Activated CD4-positive, alpha-beta memory T cell treated with anti-CD3 and anti-CD28 coated beads, Interleukin-2, amount 10 ng/mL, durations not matched to agents 7 days and 5 days (primary cell): Measurements from ENCODE around the gene HOXD12. TPM values are rescaled to one million over a fixed set of nuclear protein-coding genes. Genes with fewer than 3 reads are reported as not detected.

Source experiments
- CTCF ChIA-PET: fragments of 350-600 bp; sonication (Branson Sonifier 250); formaldehyde crosslinking; loops from one replicate; lab custom pipeline; 2021; ENCODE audit warnings: antibody characterized with exemption, inconsistent platforms; lab: Charles Lee
- POLR2A ChIA-PET: fragments of 350-600 bp; sonication (Branson Sonifier 250); formaldehyde crosslinking; loops from one replicate; lab custom pipeline; 2021; ENCODE audit warnings: antibody characterized with exemption; lab: Charles Lee
- DNase-seq: peaks from one replicate; pipeline ENCODE4 v3.0.0-alpha.2; 2020
- H3K27ac Mint-ChIP-seq: one replicate; pipeline ENCODE4 v1.8.0; 2021; ENCODE audit warnings: mild to moderate bottlenecking, mixed read lengths
- H3K27me3 Mint-ChIP-seq: one replicate; pipeline ENCODE4 v1.8.0; 2021; ENCODE audit warnings: mixed read lengths
- H3K36me3 Mint-ChIP-seq: one replicate; pipeline ENCODE4 v1.8.0; 2021; ENCODE audit warnings: low read depth, mixed read lengths
- H3K4me1 Mint-ChIP-seq: one replicate; pipeline ENCODE4 v1.8.0; 2021; ENCODE audit warnings: mixed read lengths
- H3K4me3 Mint-ChIP-seq: one replicate; pipeline ENCODE4 v1.8.0; 2021; ENCODE audit warnings: mild to moderate bottlenecking, mixed read lengths
- H3K9me3 Mint-ChIP-seq: one replicate; pipeline ENCODE4 v1.8.0; 2021; ENCODE audit warnings: mixed read lengths
- total RNA-seq, 2 experiments: library from RNA; stranded (reverse); gene quantifications; one replicate each; pipeline ENCODE4 v1.2.3, GENCODE V29; 2021

HOXD12 gene
- total RNA-seq, 2 experiments from 2014 or later = not detected

GRCh38 chr2:176075481-176075880, 24.1 kb upstream of the HOXD12 start:
- Mint-ChIP-seq H3K4me1 (peaks cover 9% of the 10 kb centered on the region), H3K4me3 (no peak overlapping the region), H3K27ac (no peak overlapping the region), H3K27me3 (peaks cover 80% of the 10 kb centered on the region), H3K9me3 (no peaks in the 10 kb centered on the region), H3K36me3 (peaks cover 10% of the 10 kb centered on the region)
- no peak for DNase-seq
- POLR2A ChIA-PET = no interaction called here
- CTCF ChIA-PET = no interaction called here

DNA sequence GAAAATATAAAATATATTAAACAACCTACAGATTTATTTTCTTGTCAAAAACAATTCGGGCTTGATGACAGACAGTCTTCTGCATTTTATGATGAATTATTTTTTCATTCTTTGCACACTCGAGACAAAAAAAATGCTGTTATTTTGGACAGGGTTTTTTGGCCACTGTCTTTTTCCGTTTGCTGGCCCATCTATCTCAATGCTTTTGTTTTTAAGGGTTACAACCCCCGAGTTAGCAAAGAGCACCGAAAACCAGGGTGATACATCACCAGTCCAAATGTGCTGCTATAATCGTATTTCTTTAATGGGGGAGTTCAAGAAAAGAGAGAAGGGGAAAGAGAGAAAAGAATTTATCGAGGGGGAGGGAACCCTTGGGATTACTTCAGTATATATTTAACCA, 23.5 kb upstream of the HOXD12 start:
- ChIA-PET CTCF (no interaction called here), POLR2A (no interaction called here)
- no peaks in the 10 kb centered on the region for H3K9me3 Mint-ChIP-seq
- H3K27ac Mint-ChIP-seq = no peak overlapping the region
- peaks cover 80% of the 10 kb centered on the region for H3K27me3 Mint-ChIP-seq
- peaks cover 9% of the 10 kb centered on the region for H3K4me1 Mint-ChIP-seq
- no peak for DNase-seq
- H3K4me3 Mint-ChIP-seq = no peak overlapping the region
- peaks cover 14% of the 10 kb centered on the region for H3K36me3 Mint-ChIP-seq

DNA sequence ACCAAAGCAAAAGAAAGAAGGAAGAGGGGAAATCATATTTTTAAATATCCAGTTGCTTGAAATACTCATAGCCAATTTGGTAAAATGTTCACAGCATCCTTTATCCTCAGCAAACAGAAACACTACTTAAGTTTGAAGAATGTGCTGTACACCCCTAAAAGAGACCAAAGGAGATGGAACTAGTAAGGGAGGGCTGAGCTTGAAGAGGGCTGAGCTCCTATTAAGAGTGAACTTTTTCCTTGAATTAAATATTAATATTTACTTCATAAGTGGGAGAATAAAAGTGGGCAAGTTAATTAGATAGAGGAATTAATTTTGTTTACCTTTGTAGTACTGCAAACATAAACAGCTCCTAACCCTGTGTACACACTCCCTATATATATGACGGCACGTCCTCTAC, 22.8 kb upstream of the HOXD12 start:
- no peak overlapping the region for H3K4me3 Mint-ChIP-seq
- H3K9me3 Mint-ChIP-seq = no peaks in the 10 kb centered on the region
- H3K36me3 Mint-ChIP-seq = peaks cover 18% of the 10 kb centered on the region
- peaks cover 80% of the 10 kb centered on the region for H3K27me3 Mint-ChIP-seq
- H3K4me1 Mint-ChIP-seq = peaks cover 9% of the 10 kb centered on the region
- H3K27ac Mint-ChIP-seq = no peak overlapping the region
- CTCF ChIA-PET = interaction anchor here (1.7 kb wide), 1 partner anchor 43 kb away, joined by 4 read pairs; no protein-coding TSS in a partner anchor
- DNase-seq = no peak
- POLR2A ChIA-PET = no interaction called here

- DNase-seq = no peak
- ChIA-PET CTCF (interaction anchor here (0.8 kb wide), 1 partner anchor 114 kb away, joined by 4 read pairs; no protein-coding TSS in a partner anchor), POLR2A (no interaction called here)
- H3K9me3 Mint-ChIP-seq = no peaks in the 10 kb centered on the region
- H3K4me3 Mint-ChIP-seq = peak overlapping the region; percentile 57
- H3K27ac Mint-ChIP-seq = peak overlapping the region; percentile 61
- H3K27me3 Mint-ChIP-seq = peaks cover 77% of the 10 kb centered on the region
- peaks cover 9% of the 10 kb centered on the region for H3K4me1 Mint-ChIP-seq
- H3K36me3 Mint-ChIP-seq = peaks cover 19% of the 10 kb centered on the region
These were observed 20.9 kb upstream of the HOXD12 start for GRCh38 chr2:176078541-176079284.

DNA sequence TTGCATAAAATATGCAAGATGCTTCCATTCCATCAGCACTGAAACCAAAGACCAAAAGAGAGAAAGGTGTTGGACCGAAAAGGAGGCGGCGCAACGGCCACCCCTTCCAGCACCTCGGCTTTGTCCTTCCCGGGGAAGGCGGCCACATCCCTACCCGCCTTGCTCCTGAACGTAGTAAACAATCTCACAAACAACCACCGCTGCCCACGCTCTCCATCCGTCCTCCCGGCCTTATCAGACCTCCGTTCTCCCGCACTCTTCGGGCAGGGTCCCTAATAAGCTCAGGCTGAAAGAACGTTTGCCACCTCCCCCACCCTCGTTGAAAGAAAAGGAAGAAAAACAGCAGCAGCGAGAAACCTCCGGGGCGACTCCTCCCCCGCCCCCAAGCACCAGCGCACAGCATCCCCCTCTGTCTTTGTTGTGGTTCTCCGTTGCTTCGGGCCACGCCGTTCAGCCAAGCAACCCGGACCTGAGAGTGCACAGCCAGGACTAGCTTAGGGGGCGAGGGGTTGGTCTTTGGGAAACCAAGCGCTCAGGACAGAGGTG, 20.2 kb upstream of the HOXD12 start:
- Mint-ChIP-seq H3K27ac (peak overlapping the region; percentile 61), H3K36me3 (peaks cover 20% of the 10 kb centered on the region), H3K27me3 (peaks cover 78% of the 10 kb centered on the region), H3K4me1 (peaks cover 9% of the 10 kb centered on the region), H3K4me3 (peak overlapping the region; percentile 57), H3K9me3 (no peaks in the 10 kb centered on the region)
- ChIA-PET POLR2A (no interaction called here), CTCF (interaction anchor here (0.8 kb wide), 1 partner anchor 113 kb away, joined by 4 read pairs; no protein-coding TSS in a partner anchor)
- DNase-seq = no peak

GRCh38 chr2:176079831-176080539, 19.6 kb upstream of the HOXD12 start:
- H3K4me1 Mint-ChIP-seq = peaks cover 9% of the 10 kb centered on the region
- H3K36me3 Mint-ChIP-seq = peaks cover 20% of the 10 kb centered on the region
- H3K9me3 Mint-ChIP-seq = no peaks in the 10 kb centered on the region
- POLR2A ChIA-PET = no interaction called here
- no peak for DNase-seq
- CTCF ChIA-PET = interaction anchor here (0.8 kb wide), 1 partner anchor 112 kb away, joined by 4 read pairs; no protein-coding TSS in a partner anchor
- peak overlapping the region; percentile 57 for H3K4me3 Mint-ChIP-seq
- H3K27ac Mint-ChIP-seq = peak overlapping the region; percentile 61
- H3K27me3 Mint-ChIP-seq = peaks cover 78% of the 10 kb centered on the region

DNA sequence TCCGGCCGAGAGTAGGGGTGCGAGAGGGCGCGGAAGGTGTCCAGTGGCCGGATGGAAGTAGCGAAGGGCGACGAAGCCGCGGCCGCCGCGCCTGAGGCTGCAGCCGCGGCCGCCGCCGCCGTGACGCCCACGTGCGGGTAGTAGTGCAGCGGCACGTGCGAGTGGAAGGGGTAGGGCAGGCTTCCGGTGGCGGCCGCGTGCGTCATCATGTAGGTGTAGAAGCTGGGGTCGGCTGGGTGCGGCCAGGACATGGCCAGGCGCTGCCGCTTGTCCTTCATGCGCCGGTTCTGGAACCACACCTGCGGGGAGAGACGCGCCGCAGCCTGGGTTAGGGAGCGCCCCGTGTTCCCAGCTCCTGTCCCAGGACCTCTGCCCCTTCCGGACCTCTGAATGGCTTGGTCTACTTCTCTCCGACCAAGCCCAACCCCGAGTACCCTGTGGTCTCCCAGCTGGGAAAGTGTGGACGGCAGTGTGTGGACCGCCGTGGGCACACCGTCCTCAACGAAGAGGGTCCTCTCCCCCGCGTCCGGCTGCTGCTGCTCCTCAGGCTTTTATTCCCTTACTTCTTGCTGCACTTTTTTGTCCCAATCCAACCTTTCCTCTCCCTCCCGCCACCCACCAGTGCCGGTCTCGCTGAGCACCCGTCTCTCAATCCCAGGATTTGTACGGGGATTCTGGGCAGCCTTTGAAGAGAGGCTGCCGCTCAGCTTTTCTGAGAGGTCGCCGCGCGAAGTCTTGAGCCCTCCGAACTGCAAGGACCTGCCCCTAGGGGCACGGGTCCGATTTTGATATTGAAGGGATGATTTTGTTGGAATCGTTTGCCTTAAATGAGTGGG, 18.8 kb upstream of the HOXD12 start:
- ChIA-PET CTCF (interaction anchor here (0.7 kb wide), 1 partner anchor 52 kb away, joined by 4 read pairs; no protein-coding TSS in a partner anchor), POLR2A (no interaction called here)
- Mint-ChIP-seq H3K27me3 (peaks cover 78% of the 10 kb centered on the region), H3K36me3 (peaks cover 20% of the 10 kb centered on the region), H3K4me1 (peaks cover 9% of the 10 kb centered on the region), H3K4me3 (peak overlapping the region; percentile 33), H3K27ac (peak overlapping the region; percentile 59), H3K9me3 (no peaks in the 10 kb centered on the region)
- no peak for DNase-seq

DNA sequence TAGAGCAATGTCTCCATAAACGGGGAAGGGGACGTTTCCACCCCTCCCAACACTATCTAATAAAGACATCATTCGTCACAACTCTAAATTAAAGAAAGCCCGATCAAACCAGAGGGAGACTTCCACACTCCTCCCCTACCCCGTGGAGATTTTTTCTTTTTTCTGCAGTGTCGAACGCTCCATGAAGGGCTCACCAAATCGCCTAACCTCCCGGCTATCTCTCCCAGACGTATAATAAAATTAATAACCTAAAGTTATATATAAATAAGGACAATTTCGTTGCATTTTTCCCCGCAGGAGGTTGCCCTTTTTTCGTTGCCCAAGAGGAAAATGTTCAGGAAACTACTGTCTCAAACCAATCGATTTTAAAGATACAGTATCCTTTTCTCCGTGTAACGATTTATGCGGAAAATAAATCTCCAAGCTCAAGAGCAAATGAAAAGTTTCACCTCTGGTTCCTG, 18.2 kb upstream of the HOXD12 start:
- peaks cover 76% of the 10 kb centered on the region for H3K27me3 Mint-ChIP-seq
- peak overlapping the region; percentile 59 for H3K27ac Mint-ChIP-seq
- no peaks in the 10 kb centered on the region for H3K9me3 Mint-ChIP-seq
- DNase-seq = no peak
- POLR2A ChIA-PET = no interaction called here
- peaks cover 20% of the 10 kb centered on the region for H3K36me3 Mint-ChIP-seq
- H3K4me3 Mint-ChIP-seq = peak overlapping the region; percentile 33
- H3K4me1 Mint-ChIP-seq = peaks cover 9% of the 10 kb centered on the region
- CTCF ChIA-PET = no interaction called here

- DNase-seq = no peak
- no peaks in the 10 kb centered on the region for H3K9me3 Mint-ChIP-seq
- peaks cover 9% of the 10 kb centered on the region for H3K4me1 Mint-ChIP-seq
- peak overlapping the region; percentile 10 for H3K4me3 Mint-ChIP-seq
- peaks cover 20% of the 10 kb centered on the region for H3K36me3 Mint-ChIP-seq
- POLR2A ChIA-PET = no interaction called here
- H3K27ac Mint-ChIP-seq = peak overlapping the region; percentile 58
- CTCF ChIA-PET = no interaction called here
- H3K27me3 Mint-ChIP-seq = peaks cover 77% of the 10 kb centered on the region
These were observed 17.6 kb upstream of the HOXD12 start for GRCh38 chr2:176081837-176082524.

- H3K9me3 Mint-ChIP-seq = no peaks in the 10 kb centered on the region
- ChIA-PET POLR2A (no interaction called here), CTCF (no interaction called here)
- peak overlapping the region; percentile 40 for H3K27ac Mint-ChIP-seq
- peaks cover 78% of the 10 kb centered on the region for H3K27me3 Mint-ChIP-seq
- H3K4me1 Mint-ChIP-seq = peaks cover 9% of the 10 kb centered on the region
- H3K4me3 Mint-ChIP-seq = no peak overlapping the region
- no peak for DNase-seq
- H3K36me3 Mint-ChIP-seq = peaks cover 20% of the 10 kb centered on the region
These were observed 17.1 kb upstream of the HOXD12 start for GRCh38 chr2:176082525-176082823.

GRCh38 chr2:176082824-176083751, 16.5 kb upstream of the HOXD12 start:
- Mint-ChIP-seq H3K9me3 (no peaks in the 10 kb centered on the region), H3K4me1 (peaks cover 9% of the 10 kb centered on the region), H3K4me3 (peak overlapping the region; percentile 32), H3K27ac (peak overlapping the region; percentile 34), H3K36me3 (peaks cover 20% of the 10 kb centered on the region), H3K27me3 (peaks cover 84% of the 10 kb centered on the region)
- ChIA-PET POLR2A (no interaction called here), CTCF (no interaction called here)
- DNase-seq = no peak
